Bronchial epithelial cell (primary cell): ENCODE measurements around the gene SEC24C. TPM values are rescaled to one million over a fixed set of nuclear protein-coding genes. Genes with fewer than 3 reads are reported as not detected.

Experiments used
- DNase-seq: peaks from one replicate; pipeline ENCODE4 v3.0.0-alpha.2; 2010; ENCODE audit warnings: low read depth
- FAIRE-seq: peaks from 2 replicates; lab custom pipeline; 2011; peaks lifted over from hg19 to GRCh38; lab: Jason Lieb, UNC
- H3K27me3 ChIP-seq: 2 replicates; pipeline ENCODE4 v1.5.1; 2011; ENCODE audit warnings: low read length; ENCODE audit not compliant: control insufficient read depth, insufficient read depth
- H3K36me3 ChIP-seq: 2 replicates; pipeline ENCODE4 v1.5.1; 2011; ENCODE audit warnings: low read length; ENCODE audit not compliant: control insufficient read depth, insufficient read depth
- H3K4me3 ChIP-seq: 2 replicates; pipeline ENCODE4 v1.5.1; 2011; ENCODE audit warnings: mild to moderate bottlenecking, low read depth, low read length, control low read depth
- CTCF ChIP-seq: IDR thresholded peaks from 2 replicates; pipeline ENCODE4 v1.5.1; 2011; ENCODE audit warnings: mild to moderate bottlenecking, moderate library complexity, low read length, control low read depth, inconsistent platforms; ENCODE audit not compliant: insufficient read depth, severe bottlenecking
- total RNA-seq: library from RNA; depleted of rRNA; stranded (reverse); fragments of >200 nt; gene quantifications from 2 replicates; pipeline ENCODE4 v1.2.1, GENCODE V29; 2014

SEC24C gene
- total RNA-seq, 1 donor from 2014 or later = 55.0 TPM

- FAIRE-seq (no peak), DNase-seq (no peak)
- Histone ChIP-seq H3K27me3 (no peaks in the 10 kb centered on the region), H3K36me3 (peaks cover 25% of the 10 kb centered on the region), H3K4me3 (no peak overlapping the region)
- no peak for TF ChIP-seq CTCF
These were observed 14.7 kb downstream of the SEC24C start for GRCh38 chr10:73758704-73759511.

GRCh38 chr10:73759512-73760115 lies 15.4 kb downstream of the SEC24C start:
- peaks cover 27% of the 10 kb centered on the region for H3K36me3 ChIP-seq
- DNase-seq (peak; percentile 34), FAIRE-seq (no peak)
- no peak for TF ChIP-seq CTCF
- no peaks in the 10 kb centered on the region for H3K27me3 ChIP-seq
- H3K4me3 ChIP-seq = no peak overlapping the region

DNA sequence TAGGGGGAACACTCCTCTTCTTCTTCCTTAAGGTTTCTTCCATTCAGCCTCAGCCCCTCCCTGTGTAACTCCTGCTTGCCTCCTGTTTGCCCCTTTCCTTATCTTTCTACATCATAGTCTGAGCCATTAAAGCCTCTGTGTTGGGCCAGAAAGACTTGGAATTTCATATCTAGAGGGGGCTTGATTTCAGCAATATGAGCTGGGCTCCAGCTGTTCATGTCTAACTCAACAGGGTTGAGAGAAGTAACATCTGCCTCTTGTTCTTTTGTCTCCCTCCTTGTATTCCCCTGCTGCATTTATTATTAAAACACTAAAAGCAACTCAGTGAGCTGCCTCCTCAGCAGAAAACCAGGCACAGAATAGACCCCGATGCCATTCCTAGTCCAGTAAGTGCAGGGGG lies 17.6 kb downstream of the SEC24C start:
- TF ChIP-seq CTCF = no peak
- FAIRE-seq (no peak), DNase-seq (no peak)
- Histone ChIP-seq H3K36me3 (peaks cover 44% of the 10 kb centered on the region), H3K27me3 (no peaks in the 10 kb centered on the region), H3K4me3 (no peak overlapping the region)

DNA sequence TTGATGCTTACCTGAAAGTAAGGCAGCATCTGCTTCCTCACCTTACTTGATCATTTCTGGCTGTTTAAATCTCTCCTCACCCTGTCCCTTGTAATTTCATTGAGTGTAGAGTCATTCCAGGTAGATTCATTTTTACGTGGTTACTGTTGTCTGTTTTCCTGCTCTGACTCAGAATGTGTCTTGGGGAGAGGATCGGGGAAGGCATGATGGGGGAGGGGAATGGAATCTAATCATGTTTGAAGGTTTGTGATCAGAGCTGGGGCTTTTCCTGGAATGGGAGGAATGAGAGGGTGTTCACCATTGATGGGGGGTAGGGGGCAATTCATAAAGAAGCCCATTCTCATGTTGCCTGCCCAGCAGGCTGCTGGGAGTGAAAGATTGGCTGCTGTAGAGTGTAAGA lies 18.7 kb downstream of the SEC24C start:
- H3K4me3 ChIP-seq = no peak overlapping the region
- no peak for TF ChIP-seq CTCF
- H3K27me3 ChIP-seq = no peaks in the 10 kb centered on the region
- DNase-seq (peak; percentile 91), FAIRE-seq (no peak)
- peaks cover 47% of the 10 kb centered on the region for H3K36me3 ChIP-seq

DNA sequence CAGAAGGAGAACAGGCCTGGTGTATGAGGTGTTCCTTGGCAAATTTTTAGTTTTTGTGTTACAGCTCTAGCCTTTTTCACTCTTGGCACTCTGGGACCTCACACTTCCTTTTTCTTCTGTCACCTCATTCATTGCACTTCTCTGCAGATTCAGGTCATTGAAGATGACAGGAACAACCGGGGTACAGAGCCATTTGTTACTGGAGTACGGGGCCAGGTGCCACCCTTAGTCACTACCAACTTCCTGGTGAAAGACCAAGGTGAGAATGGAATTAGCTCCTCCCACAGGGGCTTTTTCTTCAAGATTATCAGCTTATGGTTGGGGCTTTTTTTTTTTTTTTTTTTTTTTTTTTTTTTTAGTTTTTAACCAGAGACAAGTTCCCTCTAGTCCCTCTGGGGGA lies 19.2 kb downstream of the SEC24C start:
- Histone ChIP-seq H3K4me3 (no peak overlapping the region), H3K36me3 (peaks cover 47% of the 10 kb centered on the region), H3K27me3 (no peaks in the 10 kb centered on the region)
- FAIRE-seq (no peak), DNase-seq (no peak)
- TF ChIP-seq CTCF = no peak
